HK-2 (cell line): ENCODE results near the gene BANF1.

Experiments used
- DNase-seq: peaks from one replicate; pipeline ENCODE4 v3.0.0-alpha.2; 2018; ENCODE audit not compliant: unreplicated experiment

BANF1 gene, protein sequence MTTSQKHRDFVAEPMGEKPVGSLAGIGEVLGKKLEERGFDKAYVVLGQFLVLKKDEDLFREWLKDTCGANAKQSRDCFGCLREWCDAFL

DNA sequence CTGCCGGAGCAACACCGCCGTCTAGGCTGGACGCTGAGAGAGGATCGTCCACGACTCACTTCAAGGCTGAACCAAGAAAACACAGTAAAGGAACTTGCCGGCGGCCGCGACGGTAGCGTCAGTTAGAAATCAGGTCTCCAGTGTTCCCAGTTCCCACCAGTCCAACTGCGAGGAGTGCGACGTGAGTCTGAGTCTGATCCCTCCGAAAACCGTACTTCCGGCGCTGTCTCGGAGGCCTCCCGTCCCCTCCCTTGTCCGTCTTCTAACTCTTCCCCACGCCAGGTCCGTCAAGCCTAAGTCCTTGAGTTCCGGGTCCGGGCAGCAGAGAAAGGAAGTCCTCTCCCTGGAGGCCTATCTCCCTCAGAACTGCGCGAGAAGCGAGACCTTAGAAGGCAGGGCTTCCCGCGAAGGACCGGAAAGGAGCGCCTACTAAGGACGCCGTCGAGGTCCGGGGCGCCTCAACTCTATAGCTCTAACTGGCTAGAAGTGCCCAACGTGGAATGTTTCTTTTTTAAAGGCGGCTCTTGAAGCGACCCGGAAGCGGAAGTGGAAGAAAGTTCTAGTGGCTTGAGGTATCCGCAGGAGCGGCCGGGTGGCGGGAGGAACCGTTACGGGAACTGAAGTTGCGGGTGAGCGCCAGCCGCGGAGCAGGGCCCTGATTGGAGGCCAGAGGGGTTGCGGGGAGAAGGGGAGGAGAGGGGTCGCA lies at the start of gene BANF1, which contains the start of gene EIF1AD:
BANF1 (plus strand) TSS at position 562 of the 706 bp plus-strand sequence. CDS start 748 bp downstream, outside the sequence.
EIF1AD (minus strand) TSS at position 216 of the 706 bp plus-strand sequence. CDS start 1,768 bp downstream, outside the sequence.
- peak; percentile 89 for DNase-seq

DNA sequence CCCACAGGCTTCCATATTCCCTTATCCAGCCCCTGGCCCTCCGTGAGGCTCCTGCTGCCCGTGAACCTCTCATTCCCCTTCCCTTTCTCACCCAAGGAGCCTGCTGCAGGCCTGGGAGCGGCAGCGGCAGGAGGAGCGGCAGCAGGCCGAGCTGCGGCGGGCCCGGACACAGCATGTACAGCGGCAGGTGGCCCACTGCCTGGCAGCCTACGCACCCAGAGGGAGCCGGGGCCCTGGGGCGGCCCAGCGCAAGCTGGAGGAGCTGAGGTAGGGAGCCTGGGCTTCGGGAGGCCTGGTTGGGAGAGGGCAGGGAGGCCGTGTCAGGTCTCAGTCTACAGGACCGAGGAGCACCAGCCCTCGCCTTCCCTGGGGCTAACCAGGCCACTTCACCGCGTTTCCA lies 48.8 kb upstream of the BANF1 start:
- DNase-seq: no peak

DNA sequence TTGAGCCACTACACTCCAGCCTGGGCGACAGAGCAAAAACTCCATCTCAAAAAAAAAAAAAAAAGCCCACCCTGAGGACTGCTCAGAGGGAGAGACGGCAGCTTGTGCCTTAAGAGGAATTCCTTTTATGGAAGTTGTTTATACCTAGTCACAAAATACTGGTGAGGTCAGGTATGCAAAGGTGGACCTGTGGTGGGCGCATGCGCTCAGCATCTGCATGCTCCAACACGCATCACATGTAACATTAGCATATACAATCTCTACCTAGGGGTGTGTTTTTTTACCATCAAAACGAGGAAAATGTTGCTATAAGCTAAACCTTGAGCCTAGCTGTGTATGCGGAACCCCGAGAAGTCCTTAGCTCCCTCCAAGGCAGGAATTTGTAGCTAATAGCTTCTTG lies 47.5 kb upstream of the BANF1 start:
- DNase-seq: no peak

DNA sequence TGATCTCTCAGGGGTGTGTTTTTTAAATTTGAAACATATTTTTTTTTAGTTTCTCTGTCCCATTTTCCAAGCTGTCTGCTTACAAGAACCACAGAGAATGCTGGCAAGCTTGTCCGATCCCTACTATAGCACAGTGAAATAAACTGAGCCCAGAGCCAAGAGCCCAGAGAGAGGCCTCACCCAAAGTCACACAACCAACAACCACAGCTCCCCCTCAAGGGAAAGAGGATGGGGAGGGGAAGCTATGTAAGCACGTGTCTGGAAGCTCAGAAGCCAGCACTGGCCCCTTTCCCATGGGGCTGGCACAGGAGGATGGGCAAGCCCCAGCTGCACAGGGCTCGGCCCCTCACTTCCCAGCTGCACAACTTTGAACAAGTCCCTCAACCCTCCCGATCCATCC lies 44.0 kb upstream of the BANF1 start:
- no peak for DNase-seq

DNA sequence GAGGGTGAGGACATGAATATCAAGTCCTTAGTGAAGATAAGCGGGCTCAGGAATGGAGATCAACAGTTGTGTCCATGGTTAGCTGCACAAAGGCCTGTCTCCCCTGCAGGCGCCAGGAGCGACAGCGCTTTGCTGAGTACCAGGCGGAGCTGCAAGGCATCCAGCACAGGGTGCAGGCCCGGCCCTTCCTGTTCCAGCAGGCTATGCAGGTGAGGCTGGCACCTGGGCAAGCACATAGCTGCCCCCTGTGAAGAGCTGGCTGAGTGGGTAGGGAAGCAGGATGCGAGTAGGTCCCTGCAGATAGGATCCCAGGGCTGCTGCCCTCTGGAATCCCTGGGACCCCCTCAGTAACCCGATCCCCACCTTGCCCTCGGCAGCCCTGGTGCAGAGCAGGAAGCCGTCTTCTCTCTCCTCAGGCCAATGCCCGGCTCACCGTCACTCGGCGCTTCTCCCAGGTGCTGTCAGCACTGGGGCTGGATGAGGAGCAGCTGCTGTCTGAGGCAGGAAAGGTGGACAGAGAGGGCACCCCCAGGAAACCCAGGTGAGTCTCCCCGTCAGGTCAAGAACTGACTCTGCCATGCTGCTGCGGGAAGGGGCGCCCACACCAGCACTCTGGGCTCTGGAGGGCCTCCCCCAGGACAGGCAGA lies 43.4 kb upstream of the BANF1 start:
- DNase-seq: no peak

DNA sequence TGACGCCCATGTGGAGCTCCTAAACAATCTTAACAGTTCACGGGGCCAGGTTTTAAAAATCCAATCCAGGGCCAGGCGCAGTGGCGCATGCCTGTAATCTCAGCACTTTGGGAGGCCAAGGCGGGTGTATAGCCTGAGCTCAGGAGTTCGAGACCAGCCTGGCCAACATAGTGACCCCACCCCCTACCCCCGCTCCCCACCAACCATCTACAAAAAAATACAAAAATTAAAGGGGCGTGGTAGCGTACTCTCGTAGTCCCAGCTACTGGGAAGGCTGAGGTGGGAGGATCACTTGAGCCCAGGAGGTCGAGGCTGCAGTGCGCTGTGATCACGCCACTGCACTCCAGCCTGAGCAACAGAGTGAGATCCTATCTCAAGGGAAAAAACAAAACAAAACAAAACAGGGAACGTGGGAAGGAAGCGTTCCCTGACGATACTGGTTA lies 41.5 kb upstream of the BANF1 start:
- no peak for DNase-seq

DNA sequence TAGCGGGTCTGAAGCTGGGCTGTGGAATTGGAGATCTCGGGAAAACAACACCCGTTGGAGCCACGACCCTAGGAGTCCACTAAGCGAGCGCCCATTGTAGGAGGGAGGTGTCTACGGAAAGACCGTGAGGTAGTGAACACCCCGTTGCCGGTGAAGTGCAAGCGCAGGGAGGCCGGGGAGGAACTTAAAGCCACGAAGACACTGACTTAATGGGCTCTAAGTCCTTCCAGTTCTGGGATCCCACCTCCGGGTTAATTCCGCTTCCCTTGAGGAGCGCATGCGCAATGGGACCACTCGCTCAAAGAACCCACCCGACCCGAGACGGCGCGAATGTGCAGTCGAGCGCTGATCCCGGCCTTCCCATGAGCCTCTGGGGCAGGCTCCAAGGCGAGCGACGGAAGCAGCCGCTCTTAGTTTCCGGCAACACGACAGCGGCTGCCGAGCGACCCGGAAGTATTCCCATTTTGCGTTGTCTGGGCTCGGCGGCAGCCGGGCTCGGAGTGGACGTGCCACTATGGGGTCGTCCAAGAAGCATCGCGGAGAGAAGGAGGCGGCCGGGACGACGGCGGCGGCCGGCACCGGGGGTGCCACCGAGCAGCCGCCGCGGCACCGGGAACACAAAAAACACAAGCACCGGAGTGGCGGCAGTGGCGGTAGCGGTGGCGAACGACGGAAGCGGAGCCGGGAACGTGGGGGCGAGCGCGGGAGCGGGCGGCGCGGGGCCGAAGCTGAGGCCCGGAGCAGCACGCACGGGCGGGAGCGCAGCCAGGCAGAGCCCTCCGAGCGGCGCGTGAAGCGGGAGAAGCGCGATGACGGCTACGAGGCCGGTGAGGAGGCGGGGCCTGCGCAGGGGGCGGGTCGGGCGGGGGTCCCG lies 40.8 kb upstream of the BANF1 start, which contains the start of gene SART1:
SART1 (plus strand) TSS at position 468 of the 874 bp plus-strand sequence; CDS start at position 515, 47 bp downstream.
- DNase-seq: peak; percentile 93

DNA sequence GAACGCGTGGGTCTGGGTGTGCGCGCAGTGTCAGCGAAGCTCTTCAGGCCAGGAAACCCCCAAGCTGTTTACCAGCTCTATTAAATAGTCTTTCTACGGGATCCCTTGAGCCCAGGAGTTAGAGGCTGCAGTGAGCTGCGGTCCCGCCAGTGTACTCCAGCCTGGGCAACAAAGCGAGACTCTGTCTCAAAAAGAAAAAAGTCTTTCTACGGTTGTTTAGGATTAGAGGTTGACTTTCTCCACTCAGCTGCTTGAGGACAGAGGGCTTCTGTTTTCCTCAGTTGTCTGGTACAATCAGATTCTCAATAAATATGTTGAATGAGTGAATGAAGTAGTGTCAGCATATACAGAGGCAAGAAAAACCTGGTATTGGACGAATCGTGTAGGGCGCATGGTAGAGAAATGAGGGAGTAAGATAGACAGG lies 40.1 kb upstream of the BANF1 start:
- no peak for DNase-seq

DNA sequence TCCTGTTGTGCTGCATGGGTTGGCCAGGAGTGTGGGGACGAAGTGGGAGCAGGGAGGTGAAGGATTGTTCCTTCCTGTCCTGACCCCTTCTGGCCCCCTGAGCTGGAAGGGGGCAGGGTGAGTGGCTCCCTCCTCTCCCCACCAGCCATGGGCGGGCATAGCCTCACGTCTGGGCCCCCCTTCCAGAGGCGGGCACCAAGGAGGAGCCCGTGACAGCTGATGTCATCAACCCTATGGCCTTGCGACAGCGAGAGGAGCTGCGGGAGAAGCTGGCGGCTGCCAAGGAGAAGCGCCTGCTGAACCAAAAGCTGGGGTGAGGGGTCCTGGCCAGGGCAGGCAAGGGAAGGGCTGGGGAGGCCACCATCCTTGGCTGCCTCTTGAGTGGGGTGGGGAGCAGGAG lies 37.4 kb upstream of the BANF1 start:
- no peak for DNase-seq

DNA sequence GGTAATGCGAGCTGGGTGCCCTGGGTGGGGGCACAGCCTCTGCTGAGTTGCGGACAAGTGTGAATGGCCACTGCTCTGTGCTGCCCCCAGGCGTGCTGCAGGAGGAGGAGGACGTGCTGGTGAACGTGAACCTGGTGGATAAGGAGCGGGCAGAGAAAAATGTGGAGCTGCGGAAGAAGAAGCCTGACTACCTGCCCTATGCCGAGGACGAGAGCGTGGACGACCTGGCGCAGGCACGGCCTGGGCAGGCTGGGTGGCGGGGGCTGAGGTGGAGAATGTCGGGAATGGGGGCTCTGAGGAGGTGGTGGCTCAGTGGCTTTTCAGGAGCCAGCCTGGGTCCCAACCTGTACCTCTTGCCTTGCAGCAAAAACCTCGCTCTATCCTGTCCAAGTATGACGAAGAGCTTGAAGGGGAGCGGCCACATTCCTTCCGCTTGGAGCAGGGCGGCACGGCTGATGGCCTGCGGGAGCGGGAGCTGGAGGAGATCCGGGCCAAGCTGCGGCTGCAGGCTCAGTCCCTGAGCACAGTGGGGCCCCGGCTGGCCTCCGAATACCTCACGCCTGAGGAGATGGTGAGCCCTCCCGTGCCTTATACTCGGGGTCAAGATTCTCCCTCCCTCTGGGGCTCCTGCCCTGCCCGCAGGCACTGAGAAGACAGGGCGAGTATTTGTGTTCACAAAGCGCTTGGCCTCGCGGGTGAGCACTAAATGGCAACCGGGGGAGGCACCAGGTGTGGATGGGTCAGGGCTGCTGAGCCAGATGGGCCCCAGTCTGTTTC lies 36.1 kb upstream of the BANF1 start:
- DNase-seq: no peak

DNA sequence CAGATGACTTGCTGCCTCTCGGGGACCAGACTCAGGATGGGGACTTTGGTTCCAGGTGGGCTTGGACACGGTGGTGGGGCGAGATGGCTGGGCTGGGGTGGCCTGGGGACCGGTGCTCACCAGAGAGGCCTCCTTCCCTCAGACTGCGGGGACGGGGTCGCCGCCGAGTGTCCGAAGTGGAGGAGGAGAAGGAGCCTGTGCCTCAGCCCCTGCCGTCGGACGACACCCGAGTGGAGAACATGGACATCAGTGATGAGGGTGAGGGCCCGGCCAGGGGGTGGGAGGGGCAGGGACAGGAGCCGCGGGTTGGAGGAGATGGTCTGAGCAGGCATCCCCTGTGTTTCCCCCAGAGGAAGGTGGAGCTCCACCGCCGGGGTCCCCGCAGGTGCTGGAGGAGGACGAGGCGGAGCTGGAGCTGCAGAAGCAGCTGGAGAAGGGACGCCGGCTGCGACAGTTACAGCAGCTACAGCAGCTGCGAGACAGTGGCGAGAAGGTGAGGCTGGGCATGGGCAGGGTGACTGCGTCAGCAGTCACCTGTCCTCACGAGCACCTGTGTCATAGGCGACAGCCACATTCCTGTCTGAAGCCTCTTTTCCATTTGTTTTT lies 34.9 kb upstream of the BANF1 start:
- DNase-seq: no peak

DNA sequence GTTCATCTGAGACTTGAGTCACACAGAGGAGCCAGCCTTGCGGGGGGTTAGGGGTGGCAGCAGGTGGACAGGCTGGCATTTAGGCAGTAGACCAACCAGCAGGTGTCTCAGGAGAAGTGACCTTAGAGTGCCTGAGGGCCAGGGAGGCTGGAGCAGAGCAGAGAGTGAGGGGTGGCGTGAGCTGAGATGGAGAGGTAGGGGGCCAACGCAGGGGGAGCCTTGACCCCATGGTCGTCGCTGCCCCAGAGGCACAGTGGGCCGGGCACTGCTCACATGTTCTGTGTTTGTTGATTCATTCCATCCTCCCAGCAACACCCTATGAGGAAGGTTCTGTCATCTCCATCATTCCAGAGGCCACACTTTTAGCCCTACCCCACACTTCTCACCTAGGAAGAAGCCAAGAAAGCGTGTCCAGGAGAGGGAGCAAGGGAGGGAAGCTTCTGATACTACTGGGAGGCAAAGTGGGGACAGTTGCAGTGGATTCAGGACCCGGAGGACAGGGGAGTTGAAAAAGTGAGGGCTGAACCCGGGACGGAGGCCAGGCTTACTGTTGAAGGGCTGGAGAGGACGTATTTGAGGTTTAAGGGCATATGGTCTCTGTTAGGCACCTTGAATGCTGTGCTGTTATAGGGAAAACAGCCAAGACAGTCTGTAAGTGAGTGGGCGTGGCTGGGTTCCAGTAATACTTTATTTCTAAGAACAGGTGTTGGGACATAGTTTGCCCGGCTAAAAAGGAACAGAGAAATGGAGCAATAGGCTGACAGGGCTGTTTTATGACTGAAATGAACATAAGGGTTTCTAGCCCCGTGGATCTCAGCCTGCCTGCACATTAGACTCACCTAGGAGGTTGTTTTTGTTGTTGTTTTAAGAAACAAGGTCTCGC lies 33.5 kb upstream of the BANF1 start:
- DNase-seq: no peak

DNA sequence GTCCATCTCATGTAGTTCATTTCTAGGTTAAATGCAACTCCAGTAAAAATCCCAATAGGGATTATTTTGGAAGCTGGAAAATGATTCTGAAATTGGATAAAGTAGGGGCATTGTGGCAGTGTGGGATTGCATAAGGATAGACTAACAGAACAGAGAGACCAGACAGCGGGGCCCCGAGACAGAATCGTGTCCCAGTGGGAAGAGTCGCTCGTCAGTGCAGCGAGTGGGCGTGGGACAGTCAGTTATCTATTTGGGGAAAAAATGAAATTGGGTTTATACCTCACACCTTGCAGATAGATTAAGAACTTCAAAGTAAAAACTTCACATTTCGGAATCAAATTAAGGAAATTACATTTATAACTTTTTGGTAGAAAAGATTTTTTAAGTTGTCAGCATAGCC lies 30.2 kb upstream of the BANF1 start:
- DNase-seq: no peak

DNA sequence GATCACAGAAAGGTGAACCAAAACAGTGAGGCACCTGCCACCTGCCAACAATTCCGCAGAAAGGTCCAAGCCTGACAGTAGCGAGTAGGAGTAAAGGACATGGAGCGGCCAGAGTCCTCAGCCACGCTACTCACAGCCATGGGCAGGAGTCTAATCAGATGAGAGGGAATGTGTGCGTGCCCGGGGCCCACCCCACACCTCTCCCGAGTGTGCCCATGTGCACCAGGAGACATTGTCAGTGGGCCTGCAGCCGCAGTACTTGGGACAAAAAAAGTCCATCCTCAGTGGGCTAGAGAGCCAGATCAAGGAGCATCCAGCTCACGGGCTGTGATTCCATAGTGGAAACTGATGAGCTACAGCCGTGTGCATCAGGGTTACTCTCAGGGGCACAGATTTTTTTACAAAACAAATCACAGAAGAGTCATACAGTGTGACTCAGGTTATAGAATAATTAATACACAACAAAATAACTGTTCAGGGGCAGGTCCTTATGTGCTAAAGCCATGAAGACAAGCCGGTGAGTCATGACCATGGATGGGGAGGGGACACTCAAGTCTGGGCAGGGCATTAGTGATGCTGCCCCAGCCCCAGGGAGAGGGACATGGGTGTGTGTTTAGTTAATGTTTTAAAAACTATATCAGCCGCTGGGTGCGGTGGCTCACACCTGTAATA lies 28.7 kb upstream of the BANF1 start:
- DNase-seq: no peak

DNA sequence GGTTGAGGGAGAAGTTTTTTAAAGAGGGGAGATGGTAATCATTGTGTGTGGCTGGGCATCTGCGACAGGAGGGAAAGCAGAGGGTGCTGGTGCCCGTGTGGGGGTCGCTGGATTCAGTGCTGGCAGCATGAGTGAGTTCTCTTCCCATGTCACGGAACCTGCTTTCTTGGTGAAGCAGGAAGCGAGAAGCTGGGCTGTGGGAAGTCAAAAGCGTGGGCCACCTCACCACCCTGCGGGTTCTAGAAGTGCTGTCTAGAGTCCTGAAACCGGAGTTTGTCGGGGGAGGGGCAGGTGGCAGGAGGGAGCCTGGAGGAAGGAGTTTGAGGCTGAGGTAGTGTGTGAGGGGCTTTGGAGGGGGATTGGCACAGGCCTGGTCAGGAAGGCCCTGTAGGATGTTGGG lies 26.5 kb upstream of the BANF1 start:
- DNase-seq: no peak

DNA sequence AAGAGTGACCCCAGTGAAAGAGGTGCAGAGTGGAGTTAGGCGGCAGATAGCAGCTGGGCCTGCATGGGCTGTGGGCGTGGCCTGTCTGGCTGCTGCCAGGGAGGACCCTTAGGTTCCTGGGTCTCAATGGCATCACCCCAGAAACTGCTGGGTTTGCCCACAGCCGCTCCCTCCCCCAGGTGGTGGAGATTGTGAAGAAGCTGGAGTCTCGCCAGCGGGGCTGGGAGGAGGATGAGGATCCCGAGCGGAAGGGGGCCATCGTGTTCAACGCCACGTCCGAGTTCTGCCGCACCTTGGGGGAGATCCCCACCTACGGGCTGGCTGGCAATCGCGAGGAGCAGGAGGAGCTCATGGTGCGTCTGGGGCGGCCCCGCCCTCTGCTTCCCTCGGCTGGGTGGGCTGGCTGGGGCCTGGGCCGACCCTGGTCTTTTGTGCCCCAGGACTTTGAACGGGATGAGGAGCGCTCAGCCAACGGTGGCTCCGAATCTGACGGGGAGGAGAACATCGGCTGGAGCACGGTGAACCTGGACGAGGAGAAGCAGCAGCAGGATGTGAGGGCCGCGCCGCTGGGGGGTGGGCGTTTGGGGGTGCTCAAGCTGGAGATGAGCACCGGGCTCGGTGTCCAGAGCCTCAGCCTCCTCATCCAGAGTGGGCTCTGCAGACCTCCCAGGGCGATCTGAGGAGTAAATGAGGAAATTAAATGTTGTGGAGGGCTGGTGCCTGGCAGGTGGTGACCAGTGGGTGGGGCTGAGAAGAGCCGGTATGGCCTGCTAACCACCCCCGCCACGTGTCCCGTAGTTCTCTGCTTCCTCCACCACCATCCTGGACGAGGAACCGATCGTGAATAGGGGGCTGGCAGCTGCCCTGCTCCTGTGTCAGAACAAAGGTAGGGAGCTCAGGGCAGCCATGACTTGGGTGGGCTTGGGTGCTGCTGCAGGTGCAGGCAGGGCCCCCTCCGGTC lies 25.8 kb upstream of the BANF1 start:
- no peak for DNase-seq

DNA sequence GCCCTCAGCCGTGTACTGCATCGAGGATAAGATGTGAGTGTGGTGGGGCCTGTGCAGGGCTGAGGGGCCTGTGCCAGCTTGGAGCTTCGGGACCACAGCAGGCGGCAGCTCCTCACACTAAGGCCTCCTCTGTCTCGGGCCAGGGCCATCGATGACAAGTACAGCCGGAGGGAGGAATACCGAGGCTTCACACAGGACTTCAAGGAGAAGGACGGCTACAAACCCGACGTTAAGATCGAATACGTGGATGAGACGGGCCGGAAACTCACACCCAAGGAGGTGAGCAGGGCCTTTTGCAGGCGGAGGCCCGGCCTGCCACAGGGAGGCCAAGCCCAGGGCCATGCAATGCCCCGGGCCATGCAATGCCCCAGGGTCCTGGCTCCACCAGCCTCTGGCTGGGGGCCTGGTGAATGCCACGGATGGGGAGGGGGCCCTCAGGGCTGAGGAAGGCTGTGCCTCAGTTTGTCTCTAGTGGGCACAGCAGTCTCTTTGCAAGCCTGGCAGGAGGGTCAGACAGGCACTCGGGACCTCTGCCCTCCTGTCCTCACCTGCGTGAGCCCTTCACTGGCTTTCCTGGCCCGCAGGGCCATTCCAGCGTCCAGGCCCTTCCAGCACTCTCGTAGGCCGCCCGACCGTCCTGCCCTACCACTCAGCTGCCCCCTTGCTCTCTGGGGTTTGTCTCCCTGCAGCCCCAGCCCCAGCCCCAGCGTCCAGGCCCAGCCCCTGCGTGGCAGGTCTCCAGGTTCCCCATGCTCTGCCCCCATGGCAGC lies 24.5 kb upstream of the BANF1 start:
- no peak for DNase-seq
